Measurements from ENCODE around the gene R3HDM2.

Gene R3HDM2

DNA sequence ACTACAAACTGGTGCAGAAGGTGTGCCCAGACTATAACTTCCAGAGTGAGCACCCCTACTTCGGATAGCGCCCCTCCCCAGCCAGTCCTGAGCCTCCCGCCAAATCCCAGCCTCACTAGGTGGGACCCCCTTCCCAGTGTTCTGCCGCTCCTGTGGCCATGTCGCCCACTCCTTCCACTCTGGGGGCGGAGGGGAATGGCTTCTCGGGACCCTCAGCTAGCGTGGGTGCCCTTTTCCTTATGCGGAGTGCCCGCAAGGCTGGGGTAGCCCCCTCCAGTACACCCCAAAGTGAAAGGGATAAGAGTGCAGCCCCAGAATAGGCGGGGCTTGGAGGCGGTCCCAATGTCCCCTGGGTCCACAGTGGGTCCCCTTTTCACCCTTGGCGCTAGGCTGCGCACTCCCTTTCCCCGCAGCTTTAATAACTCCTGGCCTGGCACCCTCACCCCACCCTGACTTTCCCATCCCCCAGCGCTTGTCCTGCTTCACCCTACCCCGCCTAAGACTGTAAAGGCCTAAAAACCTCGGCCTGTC lies 205.1 kb downstream of the R3HDM2 start:
- H3K4me3 ChIP-seq (ENCODE audit: control insufficient read depth, low read depth, low read length): no peak overlapping the region
- DNase-seq (ENCODE audit: low read depth): no peak
- TF ChIP-seq CTCF (IDR thresholded peaks at IDR 0.05; ENCODE audit: control insufficient read depth, insufficient read depth, low read depth, low read length, missing control alignments): no peak

GRCh38 chr12:57224973-57225679 lies 205.7 kb downstream of the R3HDM2 start:
- no peak for DNase-seq (ENCODE audit: low read depth)
- H3K4me3 ChIP-seq (ENCODE audit: control insufficient read depth, low read depth, low read length): no peak overlapping the region

GRCh38 chr12:57224278-57224972 lies 206.4 kb downstream of the R3HDM2 start:
- no peak for DNase-seq (ENCODE audit: low read depth)
- H3K4me3 ChIP-seq (ENCODE audit: control insufficient read depth, low read depth, low read length): no peak overlapping the region
- TF ChIP-seq CTCF (IDR thresholded peaks at IDR 0.05; ENCODE audit: control insufficient read depth, insufficient read depth, low read depth, low read length, missing control alignments): no peak

More at GRCh38 chr12:57224973-57225679, 205.7 kb downstream of the R3HDM2 start:
- TF ChIP-seq CTCF (IDR thresholded peaks at IDR 0.05; ENCODE audit: control insufficient read depth, insufficient read depth, low read depth, low read length, missing control alignments): peak; percentile 21

DNA sequence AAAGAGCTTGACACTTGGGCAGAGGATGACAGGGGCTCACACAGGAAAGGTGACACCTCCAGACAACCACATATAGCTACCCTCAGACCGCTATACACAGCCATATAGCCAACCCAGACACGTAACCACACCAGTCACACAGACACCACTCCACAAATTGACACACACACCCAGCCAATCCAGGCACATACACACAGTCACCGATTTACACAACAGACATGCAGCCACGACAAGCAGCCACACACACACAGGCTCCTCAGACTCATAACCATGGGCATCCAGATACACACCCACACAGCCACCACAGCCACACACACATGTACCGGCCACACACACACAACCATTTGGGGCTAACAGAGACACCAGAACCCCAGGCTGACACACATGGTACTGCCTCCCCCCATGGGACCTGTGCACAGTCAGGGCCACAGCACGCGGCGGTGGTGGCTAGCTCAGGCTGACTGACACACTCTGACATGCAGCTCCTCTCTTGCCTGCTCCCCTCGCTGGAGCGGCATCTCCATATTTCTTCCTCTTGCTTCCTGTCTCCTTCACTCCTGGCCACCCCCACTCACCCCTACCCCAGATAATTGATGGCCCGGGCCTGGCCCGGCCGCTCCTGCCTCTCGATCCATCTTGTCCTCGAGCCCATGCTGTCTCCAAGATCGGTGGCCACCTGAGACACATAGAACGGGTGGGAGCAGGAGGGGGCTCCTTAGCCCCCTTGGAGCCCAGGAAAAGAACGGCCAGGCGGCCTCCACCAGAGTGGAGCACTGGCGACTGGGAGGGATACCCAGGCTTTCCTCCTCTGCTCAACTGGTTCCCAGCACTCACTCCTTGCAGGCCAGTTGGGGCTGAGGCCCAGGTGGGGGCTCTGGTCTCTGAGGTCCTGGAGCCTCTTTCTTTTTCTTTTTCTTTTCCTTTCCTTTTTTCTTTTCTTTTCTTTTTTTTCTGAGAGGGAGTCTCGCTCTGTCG lies 207.4 kb downstream of the R3HDM2 start:
- no peak for DNase-seq (ENCODE audit: low read depth)
- no peak for TF ChIP-seq CTCF (IDR thresholded peaks at IDR 0.05; ENCODE audit: control insufficient read depth, insufficient read depth, low read depth, low read length, missing control alignments)
- H3K4me3 ChIP-seq (ENCODE audit: control insufficient read depth, low read depth, low read length): no peak overlapping the region

- TF ChIP-seq CTCF (IDR thresholded peaks at IDR 0.05; ENCODE audit: control insufficient read depth, insufficient read depth, low read depth, low read length, missing control alignments): no peak
- H3K4me3 ChIP-seq (ENCODE audit: control insufficient read depth, low read depth, low read length): no peak overlapping the region
- no peak for DNase-seq (ENCODE audit: low read depth)
Observed at GRCh38 chr12:57222286-57223190, 208.3 kb downstream of the R3HDM2 start.
